Tibial artery (tissue), 4 donors: Measurements from ENCODE around the gene FBXL14.
"Not testable (repeated sequence)": the region's sequence is repeated elsewhere in the genome, so short reads cannot be mapped to it uniquely, and the experiment has no call there.

Source experiments
- DNase-seq, 2 donors: peaks; one replicate each; pipeline ENCODE4 v3.0.0-alpha.2; 2019
- H3K27ac ChIP-seq, 2 donors: fragments of 200-600 bp; sonication (generic) in 1 of 2; 1 replicate in 1 of 2; 2 replicates in 1 of 2; pipeline ENCODE4 v1.5.1; 2018 to 2019; ENCODE audit warnings: mild to moderate bottlenecking in 1 of 2
- H3K27me3 ChIP-seq, 2 donors: fragments of 200-600 bp; sonication (generic) in 1 of 2; one replicate each; pipeline versions ENCODE4 v1.5.1 to v1.6.0; 2016 to 2019
- H3K36me3 ChIP-seq, 3 donors: fragments of 200-600 bp; sonication (generic) in 2 of 3; one replicate each; pipeline ENCODE4 v1.5.1; 2016 to 2019; ENCODE audit warnings: mild to moderate bottlenecking in 2 of 3
- H3K4me1 ChIP-seq, 4 donors: fragments of 200-600 bp; sonication (generic) in 2 of 4; 1 replicate in 3 of 4; 2 replicates in 1 of 4; pipeline ENCODE4 v1.5.1; 2016 to 2019
- H3K4me3 ChIP-seq, 2 donors: fragments of 200-600 bp; sonication (generic) in 1 of 2; 1 replicate in 1 of 2; 2 replicates in 1 of 2; pipeline ENCODE4 v1.5.1; 2018 to 2019; ENCODE audit warnings: mild to moderate bottlenecking in 2 of 2
- H3K9me3 ChIP-seq, 3 donors: fragments of 200-600 bp; sonication (generic) in 1 of 3; one replicate each; pipeline ENCODE4 v1.5.1; 2016 to 2019
- CTCF ChIP-seq, 2 experiments: fragments of 200-600 bp in 1 of 2; fragments of 450-650 bp in 1 of 2; IDR thresholded peaks; one replicate each; pipeline ENCODE4 v1.5.1; 2017 to 2019; ENCODE audit warnings: antibody characterized with exemption in 2 of 2, mild to moderate bottlenecking in 1 of 2, moderate library complexity in 1 of 2
- intact Hi-C: fragments of 100-400 bp; cut with DNase I; formaldehyde crosslinking; loops from one replicate; pipeline ENCODE4 v1.15.0; 2023; ENCODE audit warnings: low total_unique reads

Gene FBXL14

GRCh38 chr12:1605129-1606020 lies 11.0 kb upstream of the FBXL14 start:
- Histone ChIP-seq H3K4me1 (peaks cover 0 to 16% (median 13%) of the 10 kb centered on the region in 4 donors), H3K4me3 (peak overlapping the region; percentile 47 to 56), H3K9me3 (no peaks in the 10 kb centered on the region), H3K36me3 (no peaks in the 10 kb centered on the region), H3K27ac (peak overlapping the region; percentile 80 to 81), H3K27me3 (no peaks in the 10 kb centered on the region)
- DNase-seq, result peak; percentile 71 to 87
- intact Hi-C loops, result no loop called here
- TF ChIP-seq CTCF (IDR thresholded peaks at IDR 0.05), result peak; percentile 73 to 75

- intact Hi-C loops, result no loop called here
These were observed 10.1 kb upstream of the FBXL14 start for GRCh38 chr12:1604464-1604863.

GRCh38 chr12:1603269-1603993 lies 9.1 kb upstream of the FBXL14 start:
- Histone ChIP-seq H3K4me1 (peaks cover 0 to 16% (median 13%) of the 10 kb centered on the region in 4 donors), H3K9me3 (no peaks in the 10 kb centered on the region), H3K36me3 (no peaks in the 10 kb centered on the region), H3K27ac (no peak overlapping the region), H3K27me3 (no peaks in the 10 kb centered on the region), H3K4me3 (no peak overlapping the region)
- DNase-seq, result no peak
- no peak for TF ChIP-seq CTCF (IDR thresholded peaks at IDR 0.05)
- intact Hi-C loops, result no loop called here

More at GRCh38 chr12:1604464-1604863, 10.1 kb upstream of the FBXL14 start:
- no peaks in the 10 kb centered on the region for H3K9me3 ChIP-seq
- H3K4me3 ChIP-seq, result no peak overlapping the region
- no peak for TF ChIP-seq CTCF (IDR thresholded peaks at IDR 0.05)
- H3K27ac ChIP-seq, result no peak overlapping the region
- no peak for DNase-seq
- no peaks in the 10 kb centered on the region for H3K36me3 ChIP-seq
- no peaks in the 10 kb centered on the region for H3K27me3 ChIP-seq
- peaks cover 0 to 16% (median 13%) of the 10 kb centered on the region in 4 donors for H3K4me1 ChIP-seq

GRCh38 chr12:1602706-1603105 lies 8.3 kb upstream of the FBXL14 start:
- DNase-seq, intact Hi-C loops, H3K9me3 ChIP-seq, H3K27ac ChIP-seq, H3K36me3 ChIP-seq, H3K4me3 ChIP-seq, H3K27me3 ChIP-seq: not testable (repeated sequence)
- peaks cover 0 to 16% (median 13%) of the 10 kb centered on the region in 4 donors for H3K4me1 ChIP-seq

- Histone ChIP-seq H3K9me3 (no peaks in the 10 kb centered on the region), H3K4me1 (peaks cover 0 to 9% (median 2%) of the 10 kb centered on the region in 4 donors), H3K27ac (no peak overlapping the region), H3K36me3 (no peaks in the 10 kb centered on the region), H3K4me3 (no peak overlapping the region), H3K27me3 (no peaks in the 10 kb centered on the region)
- no peak for DNase-seq
- no peak for TF ChIP-seq CTCF (IDR thresholded peaks at IDR 0.05)
- intact Hi-C loops, result loop anchor here (10.0 kb wide), 2 partner anchors 604 to 1034 kb away; partner anchors contain the start of gene ERC1
These were observed 4.4 kb upstream of the FBXL14 start for GRCh38 chr12:1598757-1599156.
